ENCODE results near the gene PRKCA.
"Not testable (repeated sequence)": the region's sequence is repeated elsewhere in the genome, so short reads cannot be mapped to it uniquely, and the experiment has no call there.

Gene PRKCA

DNA sequence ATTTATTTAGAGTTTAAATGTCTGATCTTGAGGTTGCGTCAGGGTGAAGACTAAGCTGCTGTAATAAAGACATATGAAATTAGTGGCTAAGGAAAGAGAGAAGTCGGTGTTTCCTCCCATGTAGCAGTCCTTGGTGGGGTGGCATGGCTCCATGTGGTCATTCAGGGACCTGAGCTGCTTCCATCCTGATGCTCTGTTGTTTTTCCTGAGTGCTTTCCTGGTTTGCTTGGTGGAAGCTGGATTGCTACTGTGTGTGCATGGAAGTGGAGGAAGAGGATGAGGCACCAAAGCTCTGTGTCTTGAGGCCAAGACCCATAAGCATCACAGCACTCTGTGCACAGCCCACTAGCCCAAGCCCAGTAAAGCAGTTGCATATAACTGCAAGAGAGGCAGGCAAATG, 290.7 kb downstream of the PRKCA start:
- no peak for FAIRE-seq

DNA sequence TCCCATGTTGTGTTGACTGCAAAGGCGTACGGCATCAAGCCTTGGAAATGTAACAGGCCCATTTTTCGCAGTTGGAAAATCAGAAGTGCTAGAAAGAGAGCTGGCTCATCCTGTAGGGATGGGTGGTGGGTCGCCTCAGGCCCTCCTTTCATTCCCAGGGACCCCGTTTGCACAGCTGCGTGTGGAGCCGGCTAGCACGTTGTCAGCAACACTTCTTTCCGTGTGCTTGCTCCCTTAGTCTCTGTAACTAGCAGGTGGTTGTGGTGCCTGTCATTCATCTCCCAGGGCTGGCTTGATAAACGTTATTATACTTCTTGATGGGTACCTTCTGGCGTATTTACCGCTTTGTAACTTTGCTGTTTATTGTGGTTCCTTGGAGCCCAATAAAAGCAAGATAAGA, 293.5 kb downstream of the PRKCA start:
- FAIRE-seq, result no peak

GRCh38 chr17:66602659-66603384, 300.4 kb downstream of the PRKCA start:
- no peak for FAIRE-seq

- no peak for FAIRE-seq
Observed at GRCh38 chr17:66604376-66604775, 302.0 kb downstream of the PRKCA start.

DNA sequence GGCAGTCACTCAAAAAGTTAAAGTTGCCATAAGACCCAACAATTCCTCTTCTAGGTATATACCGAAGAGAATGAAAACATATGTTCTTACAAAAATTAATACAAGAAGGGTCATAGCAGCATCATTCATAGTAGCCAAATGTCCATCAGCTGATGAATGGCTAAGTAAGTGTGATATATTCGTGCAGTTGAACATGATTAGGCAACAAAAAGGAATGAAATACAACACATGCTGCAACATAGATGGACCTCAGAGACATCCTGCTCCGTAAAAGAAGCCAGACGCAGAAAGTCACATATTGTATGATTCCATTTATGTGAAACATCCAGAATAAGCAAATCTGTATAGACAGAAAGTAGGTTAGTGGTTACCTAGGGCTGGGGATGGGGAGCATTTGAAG, 303.1 kb downstream of the PRKCA start:
- no peak for FAIRE-seq

GRCh38 chr17:66610361-66611133, 308.1 kb downstream of the PRKCA start:
- FAIRE-seq, result no peak

DNA sequence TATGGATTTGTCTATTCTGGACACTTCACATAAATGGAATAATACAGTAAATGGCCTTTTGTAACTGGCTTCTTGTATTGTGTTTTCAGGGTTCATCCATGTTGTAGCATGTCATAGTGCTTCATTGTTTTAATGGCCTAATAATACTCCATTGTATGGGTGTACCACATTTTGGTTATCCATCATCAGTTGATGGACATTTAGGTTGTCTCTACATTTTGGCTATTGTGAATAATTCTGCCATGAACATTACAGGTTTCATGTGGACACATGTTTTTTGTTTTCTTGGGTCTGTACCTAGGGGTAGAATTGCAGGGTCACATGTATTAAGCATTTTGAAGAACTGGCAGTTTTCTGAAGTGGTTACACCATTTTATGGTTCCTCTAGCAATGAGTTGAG, 309.0 kb downstream of the PRKCA start:
- no peak for FAIRE-seq

- FAIRE-seq, result no peak
Observed at GRCh38 chr17:66612993-66613392, 310.6 kb downstream of the PRKCA start.

- no peak for FAIRE-seq
Observed at GRCh38 chr17:66614469-66614868, 312.1 kb downstream of the PRKCA start.

DNA sequence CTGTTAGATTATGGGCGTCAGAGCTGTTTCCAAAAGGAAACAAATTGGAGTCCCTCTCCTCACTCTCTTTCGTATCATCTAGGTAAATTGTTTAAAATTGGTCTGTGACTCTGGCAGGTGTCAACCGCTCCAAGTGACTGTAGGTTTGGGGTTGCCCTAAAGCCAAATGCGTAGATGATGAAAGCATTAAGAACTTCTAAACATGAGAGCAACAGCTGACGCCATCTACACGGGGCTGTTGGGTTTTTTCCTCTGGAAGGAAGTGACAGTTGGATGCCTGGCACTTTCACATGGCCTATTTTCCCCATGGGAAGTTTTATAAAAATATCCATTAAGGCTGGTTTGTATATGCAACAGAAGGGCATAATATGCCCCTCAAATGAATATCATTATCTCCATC, 316.8 kb downstream of the PRKCA start:
- FAIRE-seq, result no peak

- FAIRE-seq, result no peak
Observed at GRCh38 chr17:66620528-66620927, 318.1 kb downstream of the PRKCA start.

GRCh38 chr17:66624630-66625029, 322.2 kb downstream of the PRKCA start:
- not testable (repeated sequence) for FAIRE-seq

DNA sequence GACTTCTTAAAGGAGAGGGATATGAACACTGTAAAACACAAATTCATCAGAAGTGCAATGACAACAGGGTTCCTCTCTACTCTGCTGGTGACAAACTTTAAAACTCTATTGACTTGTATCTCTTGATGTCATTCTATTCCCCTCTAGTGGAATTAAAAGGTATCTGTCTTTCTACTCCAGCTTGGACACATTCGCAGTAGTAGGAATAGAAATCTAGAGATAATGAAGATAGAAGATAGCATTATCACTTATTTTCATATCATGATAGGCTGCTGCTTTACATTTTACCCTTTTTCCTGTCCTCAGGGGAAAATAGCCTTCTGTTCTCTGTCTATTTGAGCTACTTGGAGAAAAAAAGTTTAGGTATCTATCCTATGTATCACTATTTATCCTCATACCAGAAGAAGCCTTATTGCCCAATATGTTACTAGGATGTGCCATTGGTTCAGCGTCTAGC, 322.9 kb downstream of the PRKCA start:
- FAIRE-seq, result no peak

- FAIRE-seq, result no peak
Observed at GRCh38 chr17:66627985-66628384, 325.6 kb downstream of the PRKCA start.

DNA sequence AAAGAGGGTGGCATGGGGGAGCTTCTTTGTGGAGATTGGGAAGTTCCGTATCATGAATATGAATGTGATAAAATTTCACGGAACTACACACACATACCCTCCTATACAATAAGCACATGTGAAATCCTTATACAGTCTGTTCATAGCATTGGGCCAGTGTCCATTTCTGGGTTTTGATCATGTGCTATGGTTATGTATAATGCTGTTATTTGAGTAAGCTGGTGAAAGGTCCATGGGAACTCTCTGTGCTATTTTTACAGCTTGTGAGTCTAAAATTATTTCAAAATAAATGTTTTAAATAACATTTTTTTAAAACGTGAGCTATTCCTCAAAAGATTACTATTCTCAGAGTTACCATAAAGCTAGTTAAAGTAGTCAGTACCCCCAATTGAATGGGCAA, 327.3 kb downstream of the PRKCA start:
- no peak for FAIRE-seq

- FAIRE-seq, result no peak
Observed at GRCh38 chr17:66630379-66630778, 328.0 kb downstream of the PRKCA start.

- no peak for FAIRE-seq
Observed at GRCh38 chr17:66630828-66631472, 328.5 kb downstream of the PRKCA start.

GRCh38 chr17:66632731-66633130, 330.3 kb downstream of the PRKCA start:
- no peak for FAIRE-seq

GRCh38 chr17:66633317-66633965, 331.0 kb downstream of the PRKCA start:
- no peak for FAIRE-seq

DNA sequence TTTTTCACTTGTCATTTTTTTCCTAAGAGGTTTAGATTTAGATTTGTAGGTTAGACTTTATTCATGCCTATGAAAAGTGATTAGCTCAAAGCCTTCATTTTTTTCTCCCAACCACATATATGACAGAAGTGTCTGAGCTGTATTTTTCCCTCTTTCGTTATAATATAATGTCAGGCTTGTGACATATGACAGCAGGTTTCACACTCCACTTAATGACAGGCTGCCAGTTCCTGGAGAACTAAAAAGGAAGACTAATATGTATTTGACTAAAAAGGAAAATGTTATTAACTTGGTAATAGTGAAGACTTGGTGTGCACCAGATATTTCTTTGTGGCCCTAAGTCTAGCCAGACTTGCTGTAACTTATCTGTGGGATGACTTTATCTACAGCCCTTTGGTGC, 331.8 kb downstream of the PRKCA start:
- FAIRE-seq, result no peak

DNA sequence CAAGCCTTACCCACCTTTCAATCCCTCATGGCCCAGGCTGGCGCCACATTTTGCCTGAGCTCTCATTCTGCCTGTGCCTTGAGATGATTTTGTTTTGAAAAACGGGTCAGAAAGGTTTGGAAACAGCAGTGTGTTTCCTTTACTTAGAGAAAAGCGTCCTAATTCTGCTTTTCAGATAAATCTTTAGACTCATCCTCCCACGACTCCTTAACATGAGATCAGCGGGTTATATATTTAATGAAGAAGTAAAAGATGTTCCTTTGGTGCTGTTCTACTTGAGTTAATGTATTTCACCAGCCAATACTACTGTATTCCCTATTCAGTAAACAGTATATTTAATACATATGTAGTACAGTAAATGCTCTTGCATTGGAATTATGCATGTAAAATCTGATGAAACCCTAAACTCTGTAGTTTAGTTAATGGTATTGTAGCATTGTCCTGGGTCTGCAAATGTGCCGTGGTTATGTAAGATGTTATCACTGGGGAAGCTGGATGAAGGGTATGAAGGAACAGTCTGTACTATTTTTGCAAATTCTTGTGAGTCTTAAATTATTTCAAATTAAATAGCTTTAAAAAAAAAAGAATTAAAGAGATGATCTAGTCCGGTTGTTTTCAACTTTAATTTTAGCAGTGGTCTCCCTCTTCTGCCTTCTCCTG, 333.1 kb downstream of the PRKCA start:
- FAIRE-seq, result no peak

DNA sequence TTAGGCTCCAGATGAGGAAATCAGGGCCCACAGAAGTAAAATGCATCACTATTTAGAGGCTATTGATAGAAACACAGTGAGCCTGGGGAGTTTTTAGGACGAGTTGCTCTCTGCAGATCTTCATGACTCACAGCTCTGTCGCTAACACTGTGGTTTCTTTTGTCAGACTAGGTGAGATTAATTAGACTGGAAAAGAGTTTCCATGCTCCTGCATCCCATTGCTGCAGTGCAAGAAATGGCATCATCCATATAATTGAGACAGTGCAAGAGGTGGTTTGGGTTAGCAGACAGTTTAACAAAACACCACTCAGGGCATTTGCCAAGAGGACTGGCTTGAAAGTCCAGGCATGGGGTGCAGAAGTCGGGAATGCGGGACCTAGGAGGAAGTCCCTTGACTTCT, 333.7 kb downstream of the PRKCA start:
- FAIRE-seq, result no peak

DNA sequence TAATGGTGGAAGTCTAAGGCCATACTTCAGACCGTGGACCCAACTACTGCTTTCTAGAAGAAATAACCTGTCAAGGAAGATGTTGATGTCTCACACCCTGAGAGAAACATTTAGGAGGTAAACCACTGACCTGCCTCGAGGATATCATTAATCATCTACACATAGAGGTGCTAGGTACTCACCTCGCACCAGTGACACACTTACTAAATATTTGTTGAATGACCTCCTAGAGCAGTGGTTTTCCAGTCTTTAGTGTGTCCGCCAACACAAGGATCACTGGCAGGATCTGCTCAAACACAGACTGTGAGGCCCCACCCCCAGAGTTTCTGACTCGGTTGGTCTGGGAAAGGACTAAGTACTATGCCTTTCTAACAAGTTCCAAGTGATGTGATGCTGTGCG, 335.1 kb downstream of the PRKCA start:
- FAIRE-seq, result no peak
